OCI-LY1 (cell line): Measurements from ENCODE around the gene DCLRE1C.
"Not testable (repeated sequence)": the region's sequence is repeated elsewhere in the genome, so short reads cannot be mapped to it uniquely, and the experiment has no call there.

Experiments used
- H2AFZ ChIP-seq: fragments of 200-600 bp; sonication (generic), shearing (Covaris generic); 2 replicates; pipeline ENCODE4 v1.6.0; 2014; ENCODE audit warnings: antibody characterized with exemption, mild to moderate bottlenecking, low read length
- H3F3A ChIP-seq: fragments of 200-600 bp; sonication (generic), shearing (Covaris generic); 2 replicates; pipeline ENCODE4 v1.6.0; 2014; ENCODE audit warnings: mild to moderate bottlenecking, antibody characterized with exemption, low read length, moderate library complexity; ENCODE audit not compliant: insufficient read depth
- H3K27ac ChIP-seq: fragments of 200-600 bp; sonication (generic); 2 replicates; pipeline ENCODE4 v1.5.1; 2014; ENCODE audit warnings: low read length, mixed run types, mild to moderate bottlenecking, low read depth; ENCODE audit not compliant: poor library complexity, severe bottlenecking
- H3K27me3 ChIP-seq: fragments of 200-600 bp; sonication (generic); 2 replicates; pipeline ENCODE4 v1.6.0; 2014; ENCODE audit warnings: antibody characterized with exemption, mild to moderate bottlenecking, low read length, moderate library complexity; ENCODE audit not compliant: insufficient read depth
- H3K36me3 ChIP-seq: fragments of 200-600 bp; sonication (generic); 2 replicates; pipeline ENCODE4 v1.6.1; 2014; ENCODE audit warnings: mild to moderate bottlenecking, antibody characterized with exemption, low read length, moderate library complexity, mixed read lengths; ENCODE audit not compliant: insufficient read depth
- H3K4me1 ChIP-seq: fragments of 200-600 bp; sonication (generic); 2 replicates; pipeline ENCODE4 v1.5.1; 2014; ENCODE audit warnings: mild to moderate bottlenecking, low read length, moderate library complexity; ENCODE audit not compliant: insufficient read depth, severe bottlenecking
- H3K4me2 ChIP-seq: fragments of 200-600 bp; sonication (generic), shearing (Covaris generic); 2 replicates; pipeline ENCODE4 v1.6.1; 2014; ENCODE audit warnings: low read length
- H3K4me3 ChIP-seq: fragments of 200-600 bp; sonication (generic); 2 replicates; pipeline ENCODE4 v1.5.1; 2014; ENCODE audit warnings: low read length, low read depth, mild to moderate bottlenecking, mixed read lengths; ENCODE audit not compliant: poor library complexity, severe bottlenecking
- H3K79me2 ChIP-seq: fragments of 200-600 bp; shearing (Covaris generic); 2 replicates; pipeline ENCODE4 v1.6.1; 2016; ENCODE audit warnings: mixed run types, low read length, mixed read lengths; ENCODE audit not compliant: insufficient read depth
- H3K9ac ChIP-seq: fragments of 200-600 bp; sonication (generic), shearing (Covaris generic); 2 replicates; pipeline ENCODE4 v1.6.1; 2014; ENCODE audit warnings: mild to moderate bottlenecking, low read length, mixed read lengths
- H3K9me2 ChIP-seq: fragments of 200-600 bp; sonication (generic), shearing (Covaris generic); 2 replicates; pipeline ENCODE4 v1.6.1; 2014; ENCODE audit warnings: low read depth, mild to moderate bottlenecking, low read length, mixed read lengths
- H3K9me3 ChIP-seq: fragments of 200-600 bp; shearing (Covaris generic); 2 replicates; pipeline ENCODE4 v1.6.1; 2014; ENCODE audit warnings: low read length, mixed read lengths
- H4K20me1 ChIP-seq: fragments of 200-600 bp; sonication (generic), shearing (Covaris generic); 2 replicates; pipeline ENCODE4 v1.6.0; 2016; ENCODE audit warnings: mild to moderate bottlenecking, low read length; ENCODE audit not compliant: insufficient read depth
- EZH2 ChIP-seq: fragments of 200-600 bp; sonication (generic), shearing (Covaris generic); IDR thresholded peaks from 2 replicates; pipeline ENCODE4 v1.8.0; 2017; ENCODE audit warnings: borderline replicate concordance, mixed run types, mild to moderate bottlenecking, antibody characterized with exemption, low read length, moderate library complexity, mixed read lengths
- TF ChIP-seq, protein P1 (sequence below): fragments of 200-600 bp; sonication (generic), shearing (Covaris generic); IDR thresholded peaks from 2 replicates; pipeline ENCODE4 v1.5.1; 2017; ENCODE audit warnings: mild to moderate bottlenecking, antibody characterized with exemption, low read length, moderate library complexity, mixed read lengths

DCLRE1C gene

DNA sequence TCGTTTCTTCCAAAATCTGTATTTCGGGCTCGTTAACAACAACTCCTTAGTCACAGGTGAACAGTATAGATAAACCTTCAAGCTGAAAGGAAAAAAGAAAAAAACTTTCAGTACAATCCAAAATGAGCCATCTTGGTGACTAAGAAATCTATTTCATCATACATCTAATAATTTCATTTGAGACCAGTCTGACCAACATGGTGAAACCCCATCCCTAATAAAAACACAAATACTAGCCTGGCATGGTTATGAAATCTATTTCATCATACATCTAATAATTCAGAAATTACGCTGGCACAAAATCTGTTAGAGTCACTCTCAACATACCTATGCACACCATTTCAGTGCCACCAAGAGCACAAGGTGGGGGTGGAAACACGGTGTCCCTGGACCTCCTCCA, 8.8 kb downstream of the DCLRE1C start:
- peaks cover 88% of the 10 kb centered on the region for H3K36me3 ChIP-seq

DNA sequence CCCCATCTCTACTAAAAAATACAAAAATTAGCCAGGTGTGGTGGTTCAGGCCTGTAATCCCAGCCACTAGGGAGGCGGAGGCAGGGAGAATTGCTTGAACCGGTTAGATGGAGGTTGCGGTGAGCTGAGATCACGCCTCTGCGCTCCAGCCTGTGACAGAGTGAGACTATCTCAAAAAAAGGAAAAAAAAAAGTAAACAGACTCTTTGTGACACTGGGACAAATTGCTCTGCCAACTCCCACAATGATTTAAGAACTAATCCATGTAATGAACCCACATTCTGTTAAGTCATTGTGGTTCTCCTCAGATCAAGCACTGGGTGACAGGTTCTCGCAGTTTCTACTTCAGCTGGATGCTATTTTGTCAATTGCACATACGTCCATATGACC, 11.0 kb downstream of the DCLRE1C start:
- H3K36me3 ChIP-seq = peaks cover 80% of the 10 kb centered on the region
- H4K20me1 ChIP-seq, H3F3A ChIP-seq, H3K9me3 ChIP-seq, H3K27ac ChIP-seq, H3K4me2 ChIP-seq, H3K79me2 ChIP-seq, H2AFZ ChIP-seq, H3K27me3 ChIP-seq, H3K9ac ChIP-seq, H3K4me1 ChIP-seq, H3K9me2 ChIP-seq, H3K4me3 ChIP-seq: not testable (repeated sequence)

More for the DNA sequence above, 8.8 kb downstream of the DCLRE1C start:
- Histone ChIP-seq H4K20me1 (no peaks in the 10 kb centered on the region), H3K9ac (no peak overlapping the region), H3K79me2 (peaks cover 19% of the 10 kb centered on the region), H2AFZ (no peak overlapping the region), H3F3A (no peaks in the 10 kb centered on the region), H3K4me3 (no peak overlapping the region), H3K4me2 (no peak overlapping the region), H3K27ac (no peak overlapping the region), H3K9me2 (no peaks in the 10 kb centered on the region), H3K4me1 (peaks cover 4% of the 10 kb centered on the region), H3K9me3 (no peaks in the 10 kb centered on the region), H3K27me3 (no peaks in the 10 kb centered on the region)
- TF ChIP-seq EZH2 = no peak
- TF ChIP-seq, protein P1, sequence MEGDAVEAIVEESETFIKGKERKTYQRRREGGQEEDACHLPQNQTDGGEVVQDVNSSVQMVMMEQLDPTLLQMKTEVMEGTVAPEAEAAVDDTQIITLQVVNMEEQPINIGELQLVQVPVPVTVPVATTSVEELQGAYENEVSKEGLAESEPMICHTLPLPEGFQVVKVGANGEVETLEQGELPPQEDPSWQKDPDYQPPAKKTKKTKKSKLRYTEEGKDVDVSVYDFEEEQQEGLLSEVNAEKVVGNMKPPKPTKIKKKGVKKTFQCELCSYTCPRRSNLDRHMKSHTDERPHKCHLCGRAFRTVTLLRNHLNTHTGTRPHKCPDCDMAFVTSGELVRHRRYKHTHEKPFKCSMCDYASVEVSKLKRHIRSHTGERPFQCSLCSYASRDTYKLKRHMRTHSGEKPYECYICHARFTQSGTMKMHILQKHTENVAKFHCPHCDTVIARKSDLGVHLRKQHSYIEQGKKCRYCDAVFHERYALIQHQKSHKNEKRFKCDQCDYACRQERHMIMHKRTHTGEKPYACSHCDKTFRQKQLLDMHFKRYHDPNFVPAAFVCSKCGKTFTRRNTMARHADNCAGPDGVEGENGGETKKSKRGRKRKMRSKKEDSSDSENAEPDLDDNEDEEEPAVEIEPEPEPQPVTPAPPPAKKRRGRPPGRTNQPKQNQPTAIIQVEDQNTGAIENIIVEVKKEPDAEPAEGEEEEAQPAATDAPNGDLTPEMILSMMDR = no peak

DNA sequence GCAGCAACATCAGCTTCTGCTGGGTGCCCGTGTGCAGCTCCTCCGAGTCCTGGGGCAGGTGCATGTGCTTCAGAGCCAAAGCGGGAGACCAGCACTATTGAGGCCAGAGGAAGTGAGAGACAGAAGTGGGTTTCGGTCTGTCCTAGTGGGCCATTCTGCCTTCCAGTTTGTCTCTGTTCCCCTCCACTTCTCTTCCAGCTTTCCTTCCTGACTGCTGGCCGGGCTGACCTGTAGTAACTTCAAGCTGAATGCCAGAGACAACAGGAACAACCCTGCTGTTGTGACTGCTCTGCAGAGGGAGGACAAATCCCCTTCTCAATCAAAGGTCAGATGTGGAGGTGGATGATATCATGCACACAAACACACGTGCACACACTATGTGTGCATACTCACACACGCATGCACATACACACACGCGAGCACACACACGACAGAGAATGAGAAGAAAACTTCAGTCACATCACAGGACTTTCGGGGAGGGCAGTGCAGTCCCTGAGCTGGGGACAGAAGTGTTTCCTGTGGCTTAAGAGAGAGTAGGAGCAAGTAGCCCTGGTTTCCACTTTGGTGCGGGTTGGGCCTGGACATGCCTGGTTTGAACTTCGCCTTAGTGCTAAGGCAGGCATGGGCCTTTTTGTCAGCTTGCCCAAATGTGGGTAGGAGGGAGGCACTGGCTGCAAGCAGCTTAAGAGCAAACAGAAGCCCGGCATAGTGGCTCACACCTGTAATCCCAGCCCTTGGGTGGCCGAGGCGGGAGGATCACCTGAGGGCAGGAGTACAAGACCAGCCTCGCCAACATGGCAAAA, 11.5 kb downstream of the DCLRE1C start:
- H3K9ac ChIP-seq, H3K4me1 ChIP-seq, H4K20me1 ChIP-seq, H3K4me3 ChIP-seq, H3K9me3 ChIP-seq, H3K79me2 ChIP-seq, H3K9me2 ChIP-seq, H3K27me3 ChIP-seq, H3F3A ChIP-seq, H2AFZ ChIP-seq, H3K4me2 ChIP-seq: not testable (repeated sequence)
- Histone ChIP-seq H3K27ac (peak overlapping the region; percentile 49), H3K36me3 (peaks cover 77% of the 10 kb centered on the region)

DNA sequence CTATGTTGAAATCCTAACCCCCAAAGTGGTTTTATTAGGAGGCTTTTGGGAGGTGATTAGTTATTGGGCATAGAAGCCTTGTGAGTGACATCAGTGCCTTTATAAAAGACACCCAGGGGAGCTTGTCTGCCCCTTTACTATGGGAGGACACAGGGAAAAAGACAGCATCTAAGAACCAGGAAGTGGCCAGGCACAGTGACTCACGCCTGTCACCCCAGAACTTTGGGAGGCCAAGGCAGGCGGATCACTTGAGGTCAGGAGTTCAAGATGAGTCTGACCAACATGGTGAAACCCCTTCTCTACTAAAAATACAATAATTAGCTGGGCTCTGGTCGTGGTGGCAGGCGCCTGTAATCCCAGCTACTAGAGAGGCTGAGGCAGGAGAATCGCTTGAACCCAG, 14.9 kb downstream of the DCLRE1C start:
- not testable (repeated sequence) for H3K79me2 ChIP-seq, H3K4me1 ChIP-seq, H3K27ac ChIP-seq, H4K20me1 ChIP-seq, H3K4me2 ChIP-seq, H3K9me3 ChIP-seq, H3K4me3 ChIP-seq, H3K9me2 ChIP-seq, H3F3A ChIP-seq, H2AFZ ChIP-seq, H3K9ac ChIP-seq, H3K27me3 ChIP-seq
- peaks cover 77% of the 10 kb centered on the region for H3K36me3 ChIP-seq
